ENCODE data around the gene ZSWIM7.

- TF ChIP-seq NR2C2 (CRISPR knock-in tag; IDR thresholded peaks at IDR 0.05) (no peak), CTCF (IDR thresholded peaks at IDR 0.05) (no peak), ZNF512 (CRISPR knock-in tag; IDR thresholded peaks at IDR 0.05; ENCODE audit: borderline replicate concordance) (no peak), RELA (CRISPR knock-in tag; IDR thresholded peaks at IDR 0.05; ENCODE audit: borderline replicate concordance) (no peak), ESRRA (CRISPR knock-in tag; IDR thresholded peaks at IDR 0.05; ENCODE audit: borderline replicate concordance) (no peak), MAX (CRISPR knock-in tag; IDR thresholded peaks at IDR 0.05) (no peak), IRF2 (CRISPR knock-in tag; IDR thresholded peaks at IDR 0.05; ENCODE audit: borderline replicate concordance, low read depth) (no peak), GTF2I (CRISPR knock-in tag; conservative IDR thresholded peaks at IDR 0.05) (no peak), SP1 (CRISPR knock-in tag; conservative IDR thresholded peaks at IDR 0.05) (no peak), ZNF121 (CRISPR knock-in tag; IDR thresholded peaks at IDR 0.05) (no peak), KAT7 (CRISPR knock-in tag; IDR thresholded peaks at IDR 0.05; ENCODE audit: borderline replicate concordance) (no peak)
- TF ChIP-seq, protein P1, sequence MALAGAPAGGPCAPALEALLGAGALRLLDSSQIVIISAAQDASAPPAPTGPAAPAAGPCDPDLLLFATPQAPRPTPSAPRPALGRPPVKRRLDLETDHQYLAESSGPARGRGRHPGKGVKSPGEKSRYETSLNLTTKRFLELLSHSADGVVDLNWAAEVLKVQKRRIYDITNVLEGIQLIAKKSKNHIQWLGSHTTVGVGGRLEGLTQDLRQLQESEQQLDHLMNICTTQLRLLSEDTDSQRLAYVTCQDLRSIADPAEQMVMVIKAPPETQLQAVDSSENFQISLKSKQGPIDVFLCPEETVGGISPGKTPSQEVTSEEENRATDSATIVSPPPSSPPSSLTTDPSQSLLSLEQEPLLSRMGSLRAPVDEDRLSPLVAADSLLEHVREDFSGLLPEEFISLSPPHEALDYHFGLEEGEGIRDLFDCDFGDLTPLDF (CRISPR knock-in tag; IDR thresholded peaks at IDR 0.05), result no peak
- TF ChIP-seq, protein P2, sequence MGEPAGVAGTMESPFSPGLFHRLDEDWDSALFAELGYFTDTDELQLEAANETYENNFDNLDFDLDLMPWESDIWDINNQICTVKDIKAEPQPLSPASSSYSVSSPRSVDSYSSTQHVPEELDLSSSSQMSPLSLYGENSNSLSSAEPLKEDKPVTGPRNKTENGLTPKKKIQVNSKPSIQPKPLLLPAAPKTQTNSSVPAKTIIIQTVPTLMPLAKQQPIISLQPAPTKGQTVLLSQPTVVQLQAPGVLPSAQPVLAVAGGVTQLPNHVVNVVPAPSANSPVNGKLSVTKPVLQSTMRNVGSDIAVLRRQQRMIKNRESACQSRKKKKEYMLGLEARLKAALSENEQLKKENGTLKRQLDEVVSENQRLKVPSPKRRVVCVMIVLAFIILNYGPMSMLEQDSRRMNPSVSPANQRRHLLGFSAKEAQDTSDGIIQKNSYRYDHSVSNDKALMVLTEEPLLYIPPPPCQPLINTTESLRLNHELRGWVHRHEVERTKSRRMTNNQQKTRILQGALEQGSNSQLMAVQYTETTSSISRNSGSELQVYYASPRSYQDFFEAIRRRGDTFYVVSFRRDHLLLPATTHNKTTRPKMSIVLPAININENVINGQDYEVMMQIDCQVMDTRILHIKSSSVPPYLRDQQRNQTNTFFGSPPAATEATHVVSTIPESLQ (CRISPR knock-in tag; IDR thresholded peaks at IDR 0.05), result no peak
Observed at GRCh38 chr17:15942207-15942833, 57.2 kb downstream of the ZSWIM7 start.

Measured in WTC11 (cell line).